Measurements from ENCODE around the gene IRF1.

- TF ChIP-seq, protein P1, sequence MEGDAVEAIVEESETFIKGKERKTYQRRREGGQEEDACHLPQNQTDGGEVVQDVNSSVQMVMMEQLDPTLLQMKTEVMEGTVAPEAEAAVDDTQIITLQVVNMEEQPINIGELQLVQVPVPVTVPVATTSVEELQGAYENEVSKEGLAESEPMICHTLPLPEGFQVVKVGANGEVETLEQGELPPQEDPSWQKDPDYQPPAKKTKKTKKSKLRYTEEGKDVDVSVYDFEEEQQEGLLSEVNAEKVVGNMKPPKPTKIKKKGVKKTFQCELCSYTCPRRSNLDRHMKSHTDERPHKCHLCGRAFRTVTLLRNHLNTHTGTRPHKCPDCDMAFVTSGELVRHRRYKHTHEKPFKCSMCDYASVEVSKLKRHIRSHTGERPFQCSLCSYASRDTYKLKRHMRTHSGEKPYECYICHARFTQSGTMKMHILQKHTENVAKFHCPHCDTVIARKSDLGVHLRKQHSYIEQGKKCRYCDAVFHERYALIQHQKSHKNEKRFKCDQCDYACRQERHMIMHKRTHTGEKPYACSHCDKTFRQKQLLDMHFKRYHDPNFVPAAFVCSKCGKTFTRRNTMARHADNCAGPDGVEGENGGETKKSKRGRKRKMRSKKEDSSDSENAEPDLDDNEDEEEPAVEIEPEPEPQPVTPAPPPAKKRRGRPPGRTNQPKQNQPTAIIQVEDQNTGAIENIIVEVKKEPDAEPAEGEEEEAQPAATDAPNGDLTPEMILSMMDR (IDR thresholded peaks at IDR 0.05): no peak
- TF ChIP-seq POLR2A (IDR thresholded peaks at IDR 0.05): no peak
Observed at GRCh38 chr5:132473668-132474067, 16.9 kb downstream of the IRF1 start.
